NCI-H2081 treated with DMSO at 0.1 percent for 48 hours (cell line): Measurements from ENCODE around the gene PNRC1.
A peak's percentile ranks its signal among the peaks of the same experiment; 100 is the strongest.
"Not testable (repeated sequence)": the region's sequence is repeated elsewhere in the genome, so short reads cannot be mapped to it uniquely, and the experiment has no call there.

ENCODE experiments used
- DNase-seq: peaks from one replicate; lab custom pipeline; 2025; lab: John Stamatoyannopoulos, UW

Gene PNRC1

DNA sequence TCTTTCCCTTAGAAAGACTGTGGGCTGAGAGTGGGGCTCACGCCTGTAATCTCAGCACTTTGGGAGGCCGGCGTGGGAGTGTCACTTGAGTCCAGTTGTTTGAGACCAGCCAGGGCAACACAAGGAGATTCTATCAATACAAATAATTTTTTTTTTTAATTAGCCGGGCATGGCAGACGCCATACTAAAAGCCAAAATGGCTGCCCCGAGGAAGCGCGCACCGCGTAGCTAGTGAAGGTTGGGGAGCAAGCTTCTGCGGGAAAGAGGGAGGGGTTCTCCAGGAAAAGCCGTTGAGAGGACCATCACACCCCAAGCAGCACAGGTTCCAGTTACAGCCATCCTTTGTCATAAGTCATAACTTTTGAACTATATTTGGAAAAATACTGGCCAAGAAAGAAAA lies 21.3 kb upstream of the PNRC1 start:
- no peak for DNase-seq

DNA sequence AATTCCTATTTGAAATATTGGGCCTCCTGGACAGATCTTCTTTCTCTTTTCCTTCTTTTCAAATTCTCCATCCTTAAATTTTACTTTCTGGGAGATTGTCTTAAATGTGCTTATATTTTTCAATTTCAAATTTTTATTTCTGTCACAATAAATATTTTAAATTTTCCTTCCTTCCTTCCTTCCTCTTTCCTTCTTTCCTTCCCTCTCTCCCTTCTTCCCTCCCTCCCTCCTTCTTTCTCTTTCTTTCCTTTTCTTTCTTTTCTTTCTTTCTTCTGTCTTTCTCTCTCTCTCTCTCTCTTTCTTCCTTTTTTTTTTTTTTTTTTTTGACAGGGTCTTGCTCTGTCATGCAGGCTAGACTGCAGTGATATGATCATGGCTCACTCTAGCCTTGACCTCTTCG lies 16.7 kb upstream of the PNRC1 start:
- no peak for DNase-seq

DNA sequence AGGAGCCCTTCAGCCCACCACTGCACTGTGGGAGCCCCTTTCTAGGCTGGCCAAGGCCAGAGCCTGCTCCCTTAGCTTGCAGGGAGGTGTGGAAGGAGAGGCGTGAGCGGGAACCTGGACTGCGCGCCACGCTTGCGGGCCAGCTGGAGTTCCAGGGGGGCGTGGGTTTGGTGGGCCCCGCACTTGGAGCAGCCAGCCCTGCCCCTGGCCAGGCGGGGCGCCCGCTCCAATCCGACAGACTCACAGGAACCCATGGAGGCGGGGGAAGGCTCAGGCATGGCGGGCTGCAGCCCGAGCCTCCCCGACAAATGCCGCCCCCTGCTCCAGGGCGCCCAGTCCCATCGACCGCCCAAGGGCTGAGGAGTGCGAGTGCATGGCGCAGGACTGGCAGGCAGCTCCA lies 15.6 kb upstream of the PNRC1 start:
- not testable (repeated sequence) for DNase-seq

DNA sequence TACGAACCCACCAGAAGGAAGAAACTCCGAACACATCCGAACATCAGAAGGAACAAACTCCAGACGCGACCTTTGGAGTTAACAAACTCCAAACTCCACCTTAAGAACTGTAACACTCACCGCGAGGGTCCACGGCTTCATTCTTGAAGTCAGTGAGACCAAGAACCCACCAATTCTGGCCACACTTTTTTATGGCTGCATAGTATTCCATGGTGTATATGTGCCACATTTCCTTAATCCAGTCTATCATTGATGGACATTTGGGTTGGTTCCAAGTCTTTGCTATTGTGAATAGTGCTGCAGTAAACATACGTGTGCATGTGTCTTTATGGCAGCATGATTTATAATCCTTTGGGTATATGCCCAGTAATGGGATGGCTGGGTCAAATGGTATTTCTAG lies 14.4 kb upstream of the PNRC1 start:
- DNase-seq = not testable (repeated sequence)

DNA sequence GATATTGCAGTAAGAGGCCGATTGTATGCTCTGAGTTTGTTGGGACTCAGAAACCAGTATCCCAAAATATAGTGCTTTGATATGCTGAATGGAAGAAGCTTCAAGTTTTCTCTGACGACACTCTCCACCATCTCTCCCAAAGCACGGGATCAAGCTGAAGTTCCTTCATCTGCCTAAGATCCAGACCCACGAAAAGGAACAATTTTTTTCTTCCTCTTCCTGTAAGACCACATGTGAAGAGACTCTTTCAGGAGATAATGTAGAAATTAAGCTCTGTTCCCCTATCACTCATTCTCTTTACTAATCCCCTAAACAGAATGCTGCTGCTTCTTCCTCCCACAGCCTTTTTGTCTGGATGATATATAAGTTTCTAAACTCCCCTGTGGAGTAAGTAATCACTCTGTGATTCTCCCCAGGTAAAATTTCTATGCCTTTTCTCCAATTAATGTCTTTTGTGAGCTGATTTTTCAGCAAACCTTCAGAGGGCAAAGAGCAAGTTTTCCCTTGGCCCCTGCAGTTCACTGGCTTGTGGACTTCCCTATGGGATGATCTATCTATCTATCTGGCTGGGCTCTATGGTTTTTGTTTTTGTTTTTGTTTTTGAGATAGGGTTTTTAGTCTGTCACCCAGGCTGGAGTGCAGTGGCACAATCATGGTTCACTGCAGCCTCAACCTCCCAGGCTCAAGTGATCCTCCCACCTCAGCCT lies 13.5 kb upstream of the PNRC1 start:
- no peak for DNase-seq

DNA sequence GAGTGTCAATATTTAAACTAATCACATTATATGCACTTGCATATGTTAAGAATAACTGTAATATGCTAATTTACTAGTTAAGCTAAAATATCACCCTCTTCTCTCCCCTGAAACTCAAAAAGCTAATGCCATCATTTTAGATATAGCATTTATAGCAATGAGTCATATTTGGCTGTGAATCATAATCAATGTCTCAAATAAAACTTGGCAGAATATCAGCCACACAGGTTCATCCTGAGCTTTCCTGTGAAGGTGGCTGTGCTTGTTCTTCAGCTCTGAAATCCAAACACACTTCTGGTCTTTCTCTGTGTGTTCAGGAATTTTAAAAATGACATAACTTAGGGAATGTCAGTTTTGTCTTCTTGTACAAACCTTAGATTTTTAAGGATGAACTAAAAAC lies 12.8 kb upstream of the PNRC1 start:
- no peak for DNase-seq

DNA sequence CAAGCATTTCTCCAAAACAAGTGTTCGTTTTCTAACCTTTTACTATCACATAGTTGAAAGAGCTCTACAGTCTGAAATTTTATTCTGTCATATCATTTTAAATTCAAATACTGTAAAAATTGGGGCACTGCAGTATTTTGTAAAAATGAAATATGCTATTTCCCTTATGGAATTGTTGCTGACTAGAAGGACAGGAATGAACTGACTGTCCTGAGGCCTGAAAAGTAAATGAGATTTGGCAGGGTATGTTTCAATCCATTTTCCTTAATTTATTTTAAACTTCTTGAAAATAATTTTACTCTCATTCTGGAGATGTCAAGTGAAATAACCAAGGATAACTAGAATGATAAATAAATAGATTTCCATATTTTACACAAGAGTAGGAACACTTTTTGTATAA lies 11.9 kb upstream of the PNRC1 start:
- no peak for DNase-seq

DNA sequence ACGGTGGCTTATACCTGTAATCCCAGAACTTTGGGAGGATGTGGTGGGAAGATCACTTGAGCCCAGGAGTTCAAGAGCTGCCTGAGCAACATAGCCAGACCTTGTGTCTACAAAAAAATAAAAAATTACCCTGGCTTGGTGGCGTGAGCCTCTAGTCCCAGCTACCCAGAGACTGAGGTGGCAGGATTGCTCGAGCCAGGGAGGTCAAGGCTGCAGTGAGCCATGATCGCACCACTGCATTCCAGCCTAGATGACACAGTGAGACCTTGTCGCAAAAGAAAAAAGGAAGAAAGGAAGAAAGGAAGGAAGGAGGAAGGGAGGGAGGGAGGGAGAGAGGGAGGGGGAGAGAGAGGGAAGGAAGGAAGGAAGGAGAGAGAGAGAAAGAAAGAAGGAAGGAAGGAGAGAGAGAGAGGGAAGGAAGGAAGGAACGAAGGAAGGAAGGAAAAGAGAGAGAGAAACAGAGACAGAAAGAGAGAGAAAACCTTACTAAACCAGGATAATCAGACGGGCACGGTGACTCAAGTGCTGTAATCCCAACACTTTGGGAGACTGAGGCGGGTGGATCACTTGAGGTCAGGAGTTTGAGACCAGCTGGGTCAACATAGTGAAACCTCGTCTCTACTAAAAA lies 10.9 kb upstream of the PNRC1 start:
- no peak for DNase-seq

DNA sequence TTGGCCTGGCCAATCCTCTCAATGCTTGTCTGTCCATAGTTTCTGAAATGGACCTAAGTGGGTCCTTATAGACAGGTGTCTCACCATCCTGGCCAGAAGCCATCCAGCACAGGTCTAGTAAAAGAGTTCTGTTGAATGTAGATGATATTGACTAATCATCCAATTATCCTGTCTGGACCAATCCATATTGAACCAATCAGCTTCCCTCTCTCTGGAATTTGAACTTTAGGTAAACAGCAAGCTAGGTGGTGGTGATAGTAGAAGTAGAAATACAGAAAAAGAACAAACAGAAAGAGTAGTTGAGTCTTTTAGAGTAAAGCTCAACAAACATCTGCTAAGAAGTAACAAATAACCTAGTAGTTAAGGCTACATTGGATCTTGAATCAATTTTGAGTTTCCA lies 9.5 kb upstream of the PNRC1 start:
- DNase-seq = no peak

DNA sequence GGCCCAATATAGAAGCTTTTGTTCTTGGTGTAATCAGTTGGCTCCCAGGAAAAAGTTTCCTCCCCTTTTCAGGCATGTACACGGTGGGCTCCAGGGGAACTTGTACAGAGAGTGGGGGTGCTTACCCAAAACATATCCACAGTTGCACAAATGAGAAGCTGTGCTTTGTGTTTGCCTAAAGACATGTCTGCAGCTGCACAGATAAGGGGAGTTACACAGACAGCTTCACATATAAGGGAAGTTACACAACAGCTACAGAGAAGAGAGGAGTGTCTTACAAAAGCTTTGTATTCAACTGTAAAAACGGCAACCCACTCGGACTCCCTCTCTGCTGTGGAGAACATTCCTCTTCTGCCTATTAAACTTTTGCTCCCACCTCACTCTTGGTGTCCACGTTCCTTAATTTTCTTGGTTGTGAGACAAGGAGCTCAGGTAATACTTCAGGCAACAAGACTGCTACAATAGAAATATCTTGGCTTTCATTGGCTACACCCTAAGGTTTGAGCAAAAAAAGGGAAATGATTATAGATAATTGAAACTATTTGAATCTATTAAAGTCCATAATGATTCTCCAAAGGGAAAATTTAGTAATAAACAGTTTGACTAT lies 7.4 kb upstream of the PNRC1 start:
- DNase-seq = no peak

DNA sequence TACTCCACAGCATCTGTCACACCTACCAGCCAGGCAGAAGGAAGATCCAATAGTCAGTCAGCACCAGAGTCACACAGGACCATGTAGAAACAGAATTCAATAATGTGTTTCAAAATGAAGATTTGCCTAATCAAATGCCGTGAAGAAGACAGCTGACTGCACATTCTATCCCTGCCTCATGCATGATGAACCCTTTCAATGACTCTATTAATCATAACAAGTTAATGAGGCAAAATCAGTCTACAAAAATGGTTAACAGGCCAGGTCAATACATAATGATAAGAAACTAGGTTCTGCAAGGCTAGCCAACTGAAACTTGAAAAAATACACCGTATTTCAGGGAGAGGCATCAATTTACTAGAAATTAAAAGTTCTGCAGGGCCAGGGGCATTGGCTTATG lies 6.7 kb upstream of the PNRC1 start:
- DNase-seq = no peak

DNA sequence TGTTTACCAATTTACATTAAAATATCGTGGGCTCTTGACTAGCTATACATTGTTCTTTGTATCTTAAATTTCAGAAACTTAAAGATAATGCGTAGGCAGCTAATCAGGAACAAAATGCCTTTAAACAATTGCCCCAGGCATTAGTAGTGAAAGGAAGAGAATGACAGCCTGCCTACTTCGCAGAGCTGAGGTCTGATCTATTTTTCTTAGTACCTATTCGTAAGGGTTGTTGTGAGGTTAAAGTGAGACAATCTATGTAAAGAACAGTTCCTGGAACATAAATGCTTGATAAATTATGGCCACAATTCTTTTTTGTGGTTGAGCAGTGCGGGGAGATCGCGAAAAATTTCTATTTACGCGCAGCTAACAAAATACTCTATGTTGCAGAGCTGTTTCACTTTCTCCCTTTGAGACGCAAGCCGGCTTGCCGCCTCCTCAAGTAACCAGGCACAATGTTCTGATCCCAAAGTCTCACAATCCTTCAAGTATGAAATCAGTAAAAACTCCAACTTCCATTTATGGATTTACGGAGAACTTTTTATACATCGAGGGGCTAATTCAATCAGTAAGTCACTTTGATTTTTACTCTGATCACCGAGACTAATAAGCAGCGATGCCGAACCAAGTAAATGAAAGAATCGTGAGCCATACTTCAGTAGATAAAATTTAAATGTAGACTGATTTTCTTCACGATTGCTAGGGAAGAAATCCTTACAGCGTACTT lies 878 bp upstream of the PNRC1 start:
- no peak for DNase-seq

DNA sequence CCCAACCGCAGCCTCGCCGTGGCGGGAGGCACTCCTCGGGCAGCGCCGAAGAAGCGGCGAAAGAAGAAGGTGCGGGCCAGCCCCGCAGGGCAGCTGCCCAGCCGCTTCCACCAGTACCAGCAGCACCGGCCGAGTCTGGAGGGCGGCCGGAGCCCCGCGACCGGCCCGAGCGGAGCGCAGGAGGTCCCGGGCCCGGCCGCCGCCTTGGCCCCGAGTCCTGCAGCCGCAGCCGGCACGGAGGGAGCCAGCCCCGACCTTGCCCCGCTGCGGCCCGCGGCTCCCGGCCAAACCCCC lies 525 bp downstream of the PNRC1 start:
- DNase-seq = no peak

DNA sequence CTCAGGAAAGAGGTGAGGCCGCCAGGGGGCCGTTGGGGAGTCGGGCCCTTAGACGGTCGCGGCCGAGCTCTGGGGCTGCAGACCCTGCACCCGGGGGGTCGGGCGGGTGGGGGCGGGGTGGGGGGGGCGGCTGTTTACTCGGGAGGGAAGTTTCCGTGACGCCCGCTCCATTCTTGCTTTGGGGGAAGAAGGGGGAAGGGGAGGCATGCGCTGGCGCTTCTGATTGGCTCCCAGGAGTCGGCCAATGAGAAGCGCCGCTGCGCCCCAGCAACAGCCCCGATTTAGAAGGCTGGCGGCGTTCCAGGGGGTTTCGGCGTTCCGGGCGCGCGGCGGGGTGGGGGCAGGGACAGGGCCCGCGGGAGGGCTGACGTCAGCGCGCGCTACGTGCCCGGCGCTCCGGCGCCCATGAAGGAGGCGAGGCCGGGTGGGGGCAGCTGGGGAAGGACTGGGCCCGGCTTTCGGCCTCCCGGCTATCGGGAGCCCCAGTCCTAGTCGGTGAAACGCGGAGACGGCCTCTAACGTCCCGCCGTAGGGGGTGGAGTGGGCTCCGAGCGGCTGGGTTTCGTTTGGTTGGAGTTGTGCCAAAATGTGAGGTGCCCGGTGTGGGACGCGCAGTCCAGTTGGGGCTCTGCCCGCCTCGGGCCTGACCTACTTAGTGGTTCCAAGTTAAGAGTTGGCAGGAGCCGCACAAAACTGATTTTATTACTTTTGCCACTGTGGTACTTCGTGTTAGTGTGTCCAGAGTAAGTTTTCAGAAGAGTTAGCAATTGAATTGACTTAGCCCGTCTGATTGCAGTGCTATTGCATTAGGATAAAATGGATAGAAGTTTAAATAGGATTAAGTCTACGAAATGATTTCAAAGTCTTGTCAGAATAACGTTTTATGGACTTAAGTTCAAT lies 1.1 kb downstream of the PNRC1 start:
- DNase-seq = peak; percentile 82

DNA sequence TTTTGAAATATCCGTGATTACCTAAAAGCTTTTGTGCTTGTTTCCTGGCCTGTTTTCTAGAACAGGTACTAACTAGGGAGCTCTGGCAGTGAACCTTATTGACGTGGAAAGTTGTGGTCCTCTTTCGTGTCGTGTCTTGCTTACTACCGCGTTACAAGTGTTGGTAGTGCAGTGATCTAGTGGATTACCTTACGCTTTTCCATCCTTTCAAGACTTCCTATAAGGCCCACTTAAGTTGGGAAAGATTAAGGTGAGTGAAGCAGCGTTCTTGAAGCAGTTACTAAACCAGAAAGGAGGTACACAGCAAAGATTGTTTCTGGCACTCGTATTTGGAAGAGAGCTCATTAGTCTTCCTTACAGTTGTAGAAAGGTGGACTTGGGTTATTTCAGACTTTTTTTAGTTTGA lies 1.9 kb downstream of the PNRC1 start:
- DNase-seq = no peak

DNA sequence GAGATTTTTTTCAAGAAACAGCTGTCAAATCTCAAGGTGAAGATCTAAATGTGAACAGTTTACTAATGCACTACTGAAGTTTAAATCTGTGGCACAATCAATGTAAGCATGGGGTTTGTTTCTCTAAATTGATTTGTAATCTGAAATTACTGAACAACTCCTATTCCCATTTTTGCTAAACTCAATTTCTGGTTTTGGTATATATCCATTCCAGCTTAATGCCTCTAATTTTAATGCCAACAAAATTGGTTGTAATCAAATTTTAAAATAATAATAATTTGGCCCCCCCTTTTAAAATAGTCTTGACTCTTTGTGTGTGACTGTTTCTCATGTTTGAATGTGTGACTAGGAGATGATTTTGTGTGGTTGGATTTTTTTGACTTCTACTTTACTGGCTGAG lies 4.0 kb downstream of the PNRC1 start:
- DNase-seq = no peak

DNA sequence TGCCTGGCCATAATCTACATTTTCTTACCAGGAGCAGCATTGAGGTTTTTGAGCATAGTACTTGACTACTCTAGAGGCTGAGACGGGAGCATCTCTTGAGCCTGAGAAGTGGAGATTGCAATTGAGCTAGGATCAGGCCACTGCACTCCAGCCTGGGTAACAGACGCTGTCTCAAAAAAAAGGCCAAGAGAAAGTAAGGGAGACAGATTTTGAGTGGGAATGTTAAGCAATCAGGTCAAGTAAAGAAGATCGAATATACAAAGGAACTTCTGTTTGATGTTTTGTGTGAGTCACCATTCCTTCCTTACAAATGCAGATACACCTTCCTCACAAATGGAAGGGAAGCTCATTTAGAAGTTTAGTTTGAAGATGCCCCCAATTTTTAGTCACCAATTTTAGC lies 4.4 kb downstream of the PNRC1 start:
- DNase-seq = no peak

DNA sequence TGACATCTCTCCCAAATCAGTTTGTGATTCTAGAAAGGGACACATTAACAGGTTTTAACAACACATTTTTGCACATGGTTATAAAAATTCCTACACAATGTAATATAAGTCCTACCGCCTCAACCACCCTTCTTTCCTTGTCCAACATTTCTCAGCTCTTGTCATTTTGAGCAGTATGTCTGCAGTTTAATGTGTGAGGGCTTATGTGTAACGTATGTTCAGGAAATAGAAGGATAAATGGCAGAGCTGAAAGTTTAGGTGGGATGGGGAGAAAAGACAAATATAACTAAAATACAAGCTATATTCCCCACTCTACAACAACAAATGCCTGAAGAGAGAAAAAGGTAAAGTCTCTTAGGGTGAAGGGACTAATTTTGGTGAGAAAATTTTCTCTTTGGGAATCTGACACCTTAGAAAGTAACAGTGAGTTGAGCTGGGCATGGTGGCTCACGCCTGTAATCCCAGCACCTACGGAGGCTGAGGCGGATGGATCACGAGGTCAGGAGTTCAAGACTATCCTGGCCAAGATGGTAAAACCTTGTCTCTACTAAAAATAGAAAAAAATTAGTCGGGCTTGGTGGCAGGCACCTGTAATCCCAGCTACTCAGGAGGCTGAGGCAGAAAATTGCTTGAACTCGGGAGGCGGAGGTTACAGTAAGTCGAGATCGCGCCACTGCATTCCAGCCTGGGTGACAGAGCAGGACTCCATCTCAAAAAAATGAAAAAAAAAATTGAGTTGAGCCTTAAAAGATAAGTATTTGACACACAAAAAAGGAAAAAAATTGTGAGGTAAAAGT lies 5.1 kb downstream of the PNRC1 start:
- no peak for DNase-seq

DNA sequence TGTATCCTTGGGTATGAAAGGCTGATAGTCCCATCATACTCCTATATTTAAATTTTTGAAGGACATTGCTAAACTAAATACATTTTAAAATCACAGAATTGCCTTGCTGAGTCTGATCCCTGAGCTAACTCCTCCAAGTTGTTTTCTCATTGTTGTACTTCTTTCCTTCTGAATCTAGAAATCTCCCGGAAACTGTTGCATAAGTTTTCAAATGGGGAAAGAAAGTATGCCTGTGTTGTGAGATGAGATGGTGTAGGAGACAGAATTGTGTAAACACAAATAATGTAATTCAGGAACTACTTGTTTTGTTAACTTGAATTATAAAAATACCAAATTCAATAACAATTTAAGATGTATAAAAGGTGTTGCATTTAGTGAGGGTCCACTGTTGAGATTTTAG lies 7.3 kb downstream of the PNRC1 start:
- DNase-seq = no peak

DNA sequence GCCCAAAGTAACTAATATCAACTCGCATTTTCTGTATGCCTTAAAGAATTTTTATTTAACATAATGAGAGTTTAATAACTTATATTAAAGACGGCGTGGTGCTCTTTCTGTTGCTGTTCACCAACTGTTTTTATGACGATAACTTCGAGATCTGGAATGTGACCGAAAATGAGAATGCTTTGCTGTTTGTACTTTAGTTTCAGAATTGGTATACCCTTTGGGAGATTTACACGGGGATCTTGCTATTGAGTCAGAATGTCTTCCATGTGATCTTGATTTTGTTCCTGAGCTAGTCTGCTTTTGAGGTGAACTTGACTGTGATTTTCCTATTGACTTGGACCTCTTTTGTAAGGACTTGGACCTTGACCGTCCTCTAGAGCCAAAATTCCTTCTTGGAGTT lies 17.9 kb downstream of the PNRC1 start:
- no peak for DNase-seq

DNA sequence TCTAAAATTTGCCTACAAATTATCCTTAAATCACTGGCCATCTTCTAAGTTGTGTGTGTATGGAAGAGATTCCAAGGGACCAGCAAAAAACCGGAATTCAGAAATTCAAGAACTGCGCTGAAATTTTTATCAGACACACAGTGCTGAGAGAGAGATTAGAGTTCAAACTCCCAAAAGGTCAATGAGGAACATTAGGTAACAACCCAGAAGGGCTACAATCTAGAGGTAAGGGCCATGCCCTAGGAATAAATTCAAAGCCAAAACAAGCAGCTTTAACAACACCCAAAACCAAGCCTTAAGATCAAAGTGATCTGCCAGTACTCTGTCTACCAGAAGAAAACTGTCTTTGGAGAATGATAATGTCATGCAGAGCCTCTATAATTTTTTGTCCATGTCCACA lies 19.6 kb downstream of the PNRC1 start:
- DNase-seq = no peak
